ENCODE results near the gene GTPBP8.

Gene GTPBP8

GRCh38 chr3:112965656-112966055, 25.1 kb upstream of the GTPBP8 start:
- Mint-ChIP-seq H3K4me1 (no peaks in the 10 kb centered on the region), H3K27me3 (ENCODE audit: low read depth) (no peaks in the 10 kb centered on the region), H3K4me3 (no peak overlapping the region), H3K9me3 (peaks cover 24% of the 10 kb centered on the region), H3K36me3 (ENCODE audit: low read depth) (peaks cover 5% of the 10 kb centered on the region), H3K27ac (no peak overlapping the region)
- no peak for TF ChIP-seq CTCF (IDR thresholded peaks at IDR 0.05; ENCODE audit: unreplicated experiment in 3 of 3)

- H3K36me3 Mint-ChIP-seq (ENCODE audit: low read depth): peaks cover 5% of the 10 kb centered on the region
- no peaks in the 10 kb centered on the region for H3K4me1 Mint-ChIP-seq
- no peak overlapping the region for H3K27ac Mint-ChIP-seq
- no peaks in the 10 kb centered on the region for H3K27me3 Mint-ChIP-seq (ENCODE audit: low read depth)
- no peak for TF ChIP-seq CTCF (IDR thresholded peaks at IDR 0.05; ENCODE audit: unreplicated experiment in 3 of 3)
- H3K4me3 Mint-ChIP-seq: no peak overlapping the region
- peaks cover 23% of the 10 kb centered on the region for H3K9me3 Mint-ChIP-seq
Measured at GRCh38 chr3:112966633-112967032, 24.2 kb upstream of the GTPBP8 start.

- peaks cover 5% of the 10 kb centered on the region for H3K36me3 Mint-ChIP-seq (ENCODE audit: low read depth)
- no peaks in the 10 kb centered on the region for H3K4me1 Mint-ChIP-seq
- no peak for TF ChIP-seq CTCF (IDR thresholded peaks at IDR 0.05; ENCODE audit: unreplicated experiment in 3 of 3)
- H3K27ac Mint-ChIP-seq: no peak overlapping the region
- H3K4me3 Mint-ChIP-seq: no peak overlapping the region
- no peaks in the 10 kb centered on the region for H3K27me3 Mint-ChIP-seq (ENCODE audit: low read depth)
- H3K9me3 Mint-ChIP-seq: peaks cover 16% of the 10 kb centered on the region
Measured at GRCh38 chr3:112967425-112967824, 23.4 kb upstream of the GTPBP8 start.

- TF ChIP-seq CTCF (IDR thresholded peaks at IDR 0.05; ENCODE audit: unreplicated experiment in 3 of 3): no peak
- Mint-ChIP-seq H3K27ac (no peak overlapping the region), H3K27me3 (ENCODE audit: low read depth) (no peaks in the 10 kb centered on the region), H3K9me3 (peaks cover 16% of the 10 kb centered on the region), H3K4me3 (no peak overlapping the region), H3K4me1 (no peaks in the 10 kb centered on the region), H3K36me3 (ENCODE audit: low read depth) (peaks cover 5% of the 10 kb centered on the region)
Measured at GRCh38 chr3:112967828-112968227, 23.0 kb upstream of the GTPBP8 start.

GRCh38 chr3:112972158-112972557, 18.6 kb upstream of the GTPBP8 start:
- Mint-ChIP-seq H3K9me3 (no peaks in the 10 kb centered on the region), H3K4me3 (no peak overlapping the region), H3K27me3 (ENCODE audit: low read depth) (peaks cover 2% of the 10 kb centered on the region), H3K4me1 (no peaks in the 10 kb centered on the region), H3K27ac (no peak overlapping the region), H3K36me3 (ENCODE audit: low read depth) (no peaks in the 10 kb centered on the region)
- no peak for TF ChIP-seq CTCF (IDR thresholded peaks at IDR 0.05; ENCODE audit: unreplicated experiment in 3 of 3)

GRCh38 chr3:112973325-112974177, 17.2 kb upstream of the GTPBP8 start:
- no peaks in the 10 kb centered on the region for H3K9me3 Mint-ChIP-seq
- no peaks in the 10 kb centered on the region for H3K4me1 Mint-ChIP-seq
- H3K36me3 Mint-ChIP-seq (ENCODE audit: low read depth): no peaks in the 10 kb centered on the region

More at GRCh38 chr3:112973325-112974177, 17.2 kb upstream of the GTPBP8 start:
- H3K4me3 Mint-ChIP-seq: no peak overlapping the region
- no peak overlapping the region for H3K27ac Mint-ChIP-seq
- no peak for TF ChIP-seq CTCF (IDR thresholded peaks at IDR 0.05; ENCODE audit: unreplicated experiment in 3 of 3)
- peaks cover 4% of the 10 kb centered on the region for H3K27me3 Mint-ChIP-seq (ENCODE audit: low read depth)

Data from nephron (organoid).